HFFc6 (cell line): Measurements from ENCODE around the gene PTPRN2. TPM values are rescaled to one million over a fixed set of nuclear protein-coding genes. Genes with fewer than 3 reads are reported as not detected.

Experiments
- DNase-seq: peaks from one replicate; pipeline ENCODE4 v3.0.0-alpha.2; 2018
- H3K27ac Mint-ChIP-seq: 2 replicates; pipeline ENCODE4 v1.8.0; 2020; ENCODE audit warnings: mild to moderate bottlenecking, mixed read lengths
- H3K27me3 Mint-ChIP-seq: 2 replicates; pipeline ENCODE4 v1.8.0; 2021; ENCODE audit warnings: mild to moderate bottlenecking, moderate library complexity, mixed read lengths; ENCODE audit not compliant: insufficient read depth
- H3K36me3 Mint-ChIP-seq: 2 replicates; pipeline ENCODE4 v1.8.0; 2021; ENCODE audit warnings: low read depth, mixed read lengths
- H3K4me1 Mint-ChIP-seq: 2 replicates; pipeline ENCODE4 v1.8.0; 2020; ENCODE audit warnings: low read depth, mixed read lengths
- H3K4me3 Mint-ChIP-seq: 2 replicates; pipeline ENCODE4 v1.8.0; 2020; ENCODE audit warnings: mild to moderate bottlenecking, moderate library complexity, mixed read lengths
- H3K9me3 Mint-ChIP-seq: 2 replicates; pipeline ENCODE4 v1.8.0; 2020; ENCODE audit warnings: mild to moderate bottlenecking, mixed read lengths
- CTCF ChIP-seq: fragments of 200-600 bp; sonication (generic); IDR thresholded peaks from 2 replicates; pipeline ENCODE4 v1.5.0; 2021; ENCODE audit warnings: antibody characterized with exemption, mild to moderate bottlenecking
- total RNA-seq, 6 experiments: library from RNA; stranded (reverse); fragmentation: NEBNext Ultra II Directional; extraction: Animal tissue kit (Norgen Biotek cat#: 25700); gene quantifications; 2 replicates in 1 of 6; 3 replicates in 5 of 6; pipeline ENCODE4 v1.2.3, GENCODE V29; 2021

The PTPRN2 gene
- total RNA-seq, 6 experiments from 2014 or later: 0.05 to 0.27 (median 0.23) TPM

- Mint-ChIP-seq H3K27ac (no peak overlapping the region), H3K27me3 (no peaks in the 10 kb centered on the region), H3K4me3 (no peak overlapping the region), H3K4me1 (no peaks in the 10 kb centered on the region), H3K9me3 (peaks cover 61% of the 10 kb centered on the region), H3K36me3 (no peaks in the 10 kb centered on the region)
- DNase-seq: no peak
- no peak for TF ChIP-seq CTCF
Measured at GRCh38 chr7:158076656-158077055, 511.0 kb downstream of the PTPRN2 start.

DNA sequence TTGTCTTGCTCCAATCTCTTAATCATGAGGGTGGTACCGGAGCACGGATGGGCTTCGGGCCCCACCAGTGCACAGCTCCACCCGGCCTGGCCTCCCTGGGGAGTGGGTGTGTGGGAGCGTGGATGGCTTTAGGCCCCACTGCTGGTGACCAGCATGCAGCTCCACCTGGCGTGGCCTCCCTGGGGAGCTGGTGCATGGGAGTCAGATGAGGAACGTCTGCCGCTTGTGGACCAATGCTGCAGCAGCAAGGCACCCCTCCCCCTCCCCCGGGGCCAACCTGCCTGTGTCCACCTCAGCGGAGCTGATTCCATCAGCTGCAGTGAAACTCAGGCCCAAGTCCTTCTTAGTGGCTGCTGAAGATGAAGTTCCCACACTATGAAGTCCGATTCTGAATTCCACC lies 511.4 kb downstream of the PTPRN2 start:
- Mint-ChIP-seq H3K27me3 (no peaks in the 10 kb centered on the region), H3K36me3 (no peaks in the 10 kb centered on the region), H3K4me3 (no peak overlapping the region), H3K27ac (no peak overlapping the region), H3K9me3 (peaks cover 60% of the 10 kb centered on the region), H3K4me1 (no peaks in the 10 kb centered on the region)
- no peak for TF ChIP-seq CTCF
- DNase-seq: no peak

- Mint-ChIP-seq H3K9me3 (peaks cover 62% of the 10 kb centered on the region), H3K27ac (no peak overlapping the region), H3K36me3 (no peaks in the 10 kb centered on the region), H3K4me1 (no peaks in the 10 kb centered on the region), H3K4me3 (no peak overlapping the region), H3K27me3 (no peaks in the 10 kb centered on the region)
- TF ChIP-seq CTCF: no peak
- DNase-seq: no peak
Measured at GRCh38 chr7:158075633-158076001, 512.0 kb downstream of the PTPRN2 start.

DNA sequence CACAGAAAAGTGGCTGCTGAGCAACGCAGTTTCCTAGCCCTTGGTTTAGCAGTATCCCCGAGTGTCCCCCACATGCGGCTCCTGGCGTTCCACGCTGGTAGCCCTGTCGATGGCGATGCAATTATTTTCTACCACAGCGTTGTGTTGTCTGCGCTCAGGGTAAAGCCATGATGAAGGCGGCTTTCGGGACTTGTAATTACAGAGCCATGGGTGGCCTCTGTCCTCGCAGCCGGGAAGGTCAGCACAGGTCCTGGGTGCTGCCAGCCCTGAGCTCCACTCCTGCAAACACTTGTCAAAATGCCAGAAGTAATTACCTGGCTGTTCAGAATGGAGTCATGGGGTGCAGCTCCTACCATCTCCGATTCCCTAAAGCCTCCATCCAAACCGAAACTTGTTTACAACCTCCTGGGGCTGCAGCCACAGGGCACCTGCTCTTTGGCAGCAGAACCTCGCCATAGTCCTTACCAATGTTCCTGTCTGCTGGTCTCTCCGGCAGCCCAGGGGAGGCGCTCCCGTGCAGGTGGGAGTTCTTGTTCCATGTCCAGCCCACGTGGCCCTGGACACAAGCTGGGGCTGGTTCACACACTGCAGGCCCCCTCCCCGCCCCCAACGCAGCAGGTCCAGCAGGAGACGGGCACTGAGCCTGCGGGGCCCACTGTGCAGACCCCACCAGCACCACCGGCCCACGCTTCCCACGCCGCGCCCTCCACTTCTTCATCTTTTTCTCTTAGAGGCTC lies 512.6 kb downstream of the PTPRN2 start:
- Mint-ChIP-seq H3K9me3 (peaks cover 68% of the 10 kb centered on the region), H3K27ac (no peak overlapping the region)

More for the DNA sequence above, 512.6 kb downstream of the PTPRN2 start:
- Mint-ChIP-seq H3K4me1 (no peaks in the 10 kb centered on the region), H3K4me3 (no peak overlapping the region), H3K27me3 (no peaks in the 10 kb centered on the region; the same call in 1 of the 2 replicates), H3K36me3 (peaks cover 2% of the 10 kb centered on the region; the same call in 1 of the 2 replicates)
- DNase-seq: no peak
- no peak for TF ChIP-seq CTCF
